NCI-H2227 treated with DMSO at 0.1 percent for 48 hours (cell line): ENCODE results near the gene ACOT11.
"Not testable (repeated sequence)": the region's sequence is repeated elsewhere in the genome, so short reads cannot be mapped to it uniquely, and the experiment has no call there.

Experiments used
- DNase-seq: peaks from one replicate; lab custom pipeline; 2025; lab: John Stamatoyannopoulos, UW

ACOT11 gene

DNA sequence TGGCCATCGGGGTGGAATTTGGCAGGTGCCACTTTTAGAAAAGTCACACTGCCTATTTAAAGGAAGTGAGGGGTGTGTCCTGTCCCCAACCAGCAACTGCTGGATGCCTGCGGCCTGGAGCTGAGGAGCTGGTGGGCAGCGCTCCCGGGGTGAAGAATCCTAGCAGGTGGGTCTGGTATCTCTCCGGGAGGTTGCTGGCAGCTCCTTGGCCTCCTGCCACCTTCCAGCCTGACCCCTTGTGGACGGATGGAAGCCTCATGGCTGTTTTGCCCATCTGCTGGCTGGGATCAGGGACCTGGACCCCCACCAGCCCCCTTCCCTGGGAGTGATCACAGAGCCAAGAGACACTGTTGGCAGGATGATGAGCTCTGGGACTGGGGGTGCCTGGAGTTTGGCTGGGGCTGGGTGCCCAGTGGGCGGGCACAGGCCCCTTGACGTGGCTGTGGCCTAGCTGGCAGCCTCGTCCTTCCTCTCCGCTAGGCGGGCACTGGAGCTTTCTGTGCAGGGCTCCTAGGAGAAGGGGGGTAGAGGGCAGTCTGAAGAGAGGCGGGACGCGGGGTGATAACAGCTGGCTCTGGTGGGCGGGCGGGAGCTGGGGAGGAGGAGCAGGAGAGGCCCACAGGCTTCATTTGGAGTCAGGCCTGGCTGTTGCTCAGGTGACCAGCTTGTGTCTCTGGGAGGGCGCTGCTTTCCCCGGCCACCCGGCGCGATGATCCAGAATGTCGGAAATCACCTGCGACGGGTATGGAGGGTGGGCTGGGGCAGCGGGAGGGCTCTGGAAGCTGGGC is at the start of gene ACOT11:
ACOT11 (plus strand) TSS at position 628 of the 788 bp plus-strand sequence; CDS start at position 710, 82 bp downstream.
- peak; percentile 81 for DNase-seq

DNA sequence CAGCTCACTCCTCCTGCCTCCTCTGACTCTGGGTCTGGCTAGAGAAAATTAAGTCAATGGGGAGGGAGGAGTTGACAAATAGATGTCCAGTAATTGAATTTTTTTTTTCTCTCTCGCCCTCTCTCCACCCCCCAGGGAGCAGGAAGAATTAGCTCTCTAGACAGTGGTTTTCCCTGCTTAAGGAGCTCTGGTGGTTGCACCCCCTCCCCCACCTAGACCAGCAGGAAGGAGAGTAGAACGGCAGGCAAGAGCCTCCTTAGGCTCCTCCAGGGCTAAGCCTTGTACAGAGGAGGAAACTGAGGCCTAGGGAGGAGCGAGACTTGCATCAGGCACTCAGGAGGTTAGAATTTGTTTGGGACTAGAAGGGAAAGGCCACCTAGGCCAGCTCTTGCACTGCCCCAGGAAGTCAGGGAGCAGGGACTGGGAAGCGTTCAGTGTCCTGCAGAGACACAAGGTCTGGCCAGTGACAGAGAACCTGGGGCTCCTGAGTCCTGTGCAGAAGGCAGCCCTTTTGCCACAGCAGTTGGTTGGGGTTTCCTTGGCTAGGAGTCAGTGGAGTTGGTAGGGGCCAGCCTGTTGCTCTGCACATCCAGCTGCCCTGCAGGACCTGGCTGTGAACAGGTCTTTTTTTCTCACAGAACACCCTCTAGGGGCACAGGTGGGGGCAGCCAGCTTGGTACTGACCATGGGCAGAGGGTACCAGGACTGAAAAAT is 49.5 kb upstream of the ACOT11 start:
- peak; percentile 82 for DNase-seq

DNA sequence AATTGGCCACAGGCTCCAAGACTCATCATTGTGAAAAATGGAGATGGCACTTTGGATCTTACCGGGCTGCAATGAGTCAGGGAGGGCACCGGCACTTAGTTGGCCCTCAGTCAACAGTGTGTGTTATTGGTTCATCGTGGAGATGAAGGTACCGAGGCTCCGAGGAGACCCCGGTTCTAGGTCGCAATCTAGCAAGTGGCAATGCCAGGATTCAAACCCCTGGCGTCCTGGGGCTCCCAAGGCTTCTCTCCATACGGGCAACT is 49.0 kb upstream of the ACOT11 start:
- no peak for DNase-seq

DNA sequence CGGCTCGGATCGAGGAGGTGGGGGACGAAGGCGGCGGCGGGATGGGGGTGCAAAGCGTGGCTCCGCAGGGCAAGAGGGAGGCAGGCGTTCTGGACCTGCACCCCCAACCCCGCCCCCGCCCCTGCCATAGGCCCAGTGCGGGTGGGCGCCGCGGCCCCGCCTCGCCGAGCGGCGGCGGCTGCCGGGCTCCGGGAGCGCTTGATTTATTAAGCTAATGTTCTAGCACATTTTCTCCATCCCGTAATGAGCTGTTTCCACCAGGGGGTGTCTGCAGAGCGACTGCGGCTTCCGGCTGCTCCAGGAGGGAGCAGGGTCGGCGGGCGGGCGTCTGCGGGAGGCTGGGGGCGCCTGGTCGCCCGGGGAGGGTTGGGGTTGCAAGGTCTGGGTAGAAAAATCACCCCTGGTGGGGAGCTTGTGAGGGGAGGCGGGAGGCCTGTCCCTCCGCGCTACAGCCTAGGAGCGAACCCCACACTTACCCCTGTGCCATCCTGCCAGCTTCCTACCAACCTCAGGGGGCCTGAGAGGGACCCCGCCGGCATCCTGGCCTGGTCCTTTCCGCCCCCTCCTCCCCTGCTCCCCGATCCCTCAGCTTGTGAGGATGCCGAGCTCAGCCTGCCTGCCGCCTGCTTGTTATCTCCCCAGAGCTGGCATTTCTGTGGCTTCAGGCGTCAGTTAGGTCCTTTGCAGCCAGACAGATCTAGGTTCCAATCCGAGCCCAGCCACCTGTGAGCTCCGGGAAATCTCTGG is 48.5 kb upstream of the ACOT11 start:
- DNase-seq, result no peak

DNA sequence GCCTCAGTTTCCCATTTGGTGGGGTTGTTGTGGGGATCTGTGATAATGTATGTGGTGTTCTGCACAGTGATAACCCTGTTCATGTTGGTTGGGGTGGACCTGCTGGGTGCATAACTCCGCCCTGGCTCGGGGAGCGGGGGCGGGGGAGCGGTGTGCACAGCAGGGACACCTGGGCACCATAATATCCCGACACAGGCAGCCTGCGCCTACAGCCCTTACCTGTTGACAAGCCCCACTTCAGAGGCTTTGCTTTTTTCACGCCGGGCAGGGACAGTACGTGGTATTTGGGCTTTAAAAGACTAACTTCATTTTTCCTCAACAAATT is 48.0 kb upstream of the ACOT11 start:
- no peak for DNase-seq

DNA sequence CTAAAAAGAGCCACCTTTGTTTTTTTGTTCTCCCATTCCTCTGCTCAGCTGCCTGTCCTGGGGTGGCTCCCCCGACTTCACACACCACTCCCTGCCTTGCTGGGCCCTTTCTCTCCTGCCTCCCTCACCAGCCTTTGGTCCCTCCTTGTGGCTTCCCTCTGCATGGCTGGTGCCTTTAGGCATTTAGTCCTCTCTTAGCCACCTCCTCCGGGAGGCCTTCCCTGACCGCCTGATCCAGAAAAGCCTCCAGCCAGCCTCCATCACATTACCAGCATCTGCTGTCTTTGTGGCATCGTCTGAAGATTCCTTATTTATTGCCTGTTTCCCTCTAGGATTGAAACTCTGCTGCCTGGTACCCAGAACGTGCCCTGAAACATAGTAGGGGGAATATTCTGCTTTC is 46.2 kb upstream of the ACOT11 start:
- no peak for DNase-seq

DNA sequence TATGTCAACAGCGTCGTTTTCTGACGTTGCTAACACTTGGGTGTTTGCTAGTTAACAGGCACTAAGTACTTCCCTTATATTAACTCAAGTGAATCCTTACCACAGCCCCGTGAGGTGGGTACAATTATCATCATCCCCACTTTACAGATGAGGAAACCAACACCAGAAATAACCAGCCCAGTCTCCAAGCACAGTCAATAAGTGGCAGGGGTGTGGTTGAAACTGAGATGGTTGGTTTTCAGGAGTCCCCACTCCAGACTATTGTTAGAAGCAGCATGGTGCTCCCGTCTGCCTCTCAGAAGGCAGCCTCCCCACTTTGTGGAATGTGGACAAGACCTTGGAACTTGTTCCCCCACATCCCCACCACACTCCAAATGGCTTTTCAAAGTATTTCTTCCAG is 45.7 kb upstream of the ACOT11 start:
- DNase-seq, result no peak

DNA sequence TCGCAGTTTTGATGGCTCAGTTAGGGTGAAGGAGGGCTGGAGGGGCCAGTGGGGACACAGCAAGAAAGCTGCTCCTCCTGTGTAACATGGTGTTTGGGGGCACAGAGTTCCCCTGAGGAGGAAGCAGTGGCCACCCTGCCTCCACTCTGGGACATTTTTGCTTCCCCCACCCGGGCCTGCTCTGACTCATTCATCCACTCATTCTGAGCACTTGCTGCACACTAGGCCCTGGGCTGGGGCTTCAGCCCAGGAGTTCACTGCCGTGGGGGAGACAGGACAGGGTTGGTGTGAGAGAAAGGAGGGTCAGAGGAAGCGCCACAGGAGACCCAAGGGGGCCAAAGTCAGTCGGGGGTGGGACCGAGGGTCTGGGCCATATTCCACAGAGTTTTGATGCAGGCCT is 41.4 kb upstream of the ACOT11 start:
- DNase-seq, result no peak

DNA sequence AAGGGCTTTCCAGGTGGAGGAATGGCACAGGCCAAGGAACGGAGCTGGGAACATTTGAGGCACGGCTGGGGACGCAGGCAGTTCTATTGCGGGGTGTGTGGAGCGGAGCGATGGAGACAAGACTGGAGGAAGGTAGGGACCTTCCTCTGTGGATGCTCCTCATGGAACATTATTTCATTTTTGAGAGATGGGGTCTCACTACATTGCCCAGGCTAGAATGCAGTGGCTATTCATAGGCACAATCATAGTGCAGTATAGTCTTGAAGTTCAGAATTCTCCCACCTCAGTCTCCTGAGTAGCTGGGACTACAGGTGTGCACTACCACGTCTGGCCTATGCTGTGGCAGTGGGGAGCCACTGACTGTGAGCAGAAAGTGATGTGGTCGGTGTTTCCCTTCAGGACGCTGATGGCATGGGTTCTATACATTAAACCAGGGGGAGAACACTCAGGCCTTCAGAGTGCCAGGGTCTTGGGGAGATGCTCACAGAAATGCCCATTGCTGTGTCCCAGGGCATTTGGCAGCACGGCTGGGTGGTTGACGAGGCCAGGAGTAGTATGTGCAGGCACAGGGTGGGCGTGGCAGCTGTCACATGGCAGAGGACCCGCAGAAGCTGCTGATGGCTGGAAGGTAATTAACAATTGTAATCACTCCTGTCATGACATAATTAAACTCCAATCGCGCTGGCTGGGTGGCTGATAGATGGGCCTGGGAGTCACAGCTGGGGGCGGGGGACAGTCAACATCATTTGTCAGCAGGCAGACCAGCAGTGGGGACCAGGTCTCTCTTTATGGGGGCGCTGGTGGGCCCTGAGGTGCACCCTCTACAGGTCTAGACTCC is 40.8 kb upstream of the ACOT11 start:
- DNase-seq, result no peak

DNA sequence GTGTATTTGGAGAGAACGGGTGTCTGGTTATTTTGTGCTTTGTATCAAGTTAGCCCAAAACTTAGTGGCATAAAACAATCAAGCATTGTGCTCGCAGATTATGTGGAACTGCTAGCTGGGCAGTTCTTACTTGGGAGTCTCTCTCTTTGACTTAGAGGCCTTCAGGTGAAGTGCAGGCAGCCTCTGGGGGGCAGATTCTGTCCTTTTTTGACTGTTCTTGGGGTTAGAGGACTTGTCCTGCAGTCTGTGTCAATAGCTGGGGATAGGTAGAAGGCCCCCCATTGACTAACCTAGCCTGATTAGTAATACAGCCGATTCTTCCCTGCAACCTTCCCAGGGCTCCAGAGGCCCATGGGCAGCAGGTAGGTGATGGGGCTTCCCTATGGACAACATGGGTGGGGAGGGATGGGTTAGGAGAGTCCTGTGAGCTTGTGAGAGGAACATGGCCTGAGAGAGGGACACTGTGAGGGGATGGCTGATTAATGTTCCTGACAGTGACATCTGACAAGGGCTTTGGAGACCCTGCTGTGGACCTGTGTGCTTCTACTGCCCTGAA is 37.2 kb upstream of the ACOT11 start:
- DNase-seq, result no peak

DNA sequence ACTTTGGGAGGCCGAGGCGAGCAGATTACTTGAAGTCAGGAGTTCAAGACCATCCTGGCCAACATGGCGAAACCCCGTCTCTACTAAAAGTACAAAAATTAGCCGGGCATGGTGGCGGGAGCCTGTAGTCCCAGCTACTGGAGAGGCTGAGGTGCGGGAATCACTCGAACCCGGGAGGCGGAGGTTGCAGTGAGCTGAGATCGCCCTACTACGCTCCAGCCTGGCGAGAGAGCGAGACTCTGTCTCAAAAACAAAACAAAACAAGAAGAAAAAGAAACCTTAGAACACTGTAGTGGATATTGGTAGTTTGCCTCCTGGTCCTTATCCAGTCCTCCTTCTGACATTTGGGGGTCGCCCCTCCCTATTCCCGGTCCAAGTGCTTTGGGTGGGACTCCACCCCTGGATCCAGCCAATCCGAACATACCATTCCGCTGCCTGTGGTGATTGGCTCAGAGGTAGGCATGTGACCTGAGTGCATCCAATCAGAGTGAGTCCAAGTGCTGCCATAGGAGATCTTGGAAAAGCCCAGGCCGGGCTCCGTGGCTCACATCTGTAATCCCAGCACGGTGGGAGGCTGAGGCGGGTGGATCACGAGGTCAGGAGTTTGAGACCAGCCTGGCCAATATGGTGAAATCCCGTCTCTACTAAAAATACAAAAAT is 34.0 kb upstream of the ACOT11 start:
- not testable (repeated sequence) for DNase-seq

DNA sequence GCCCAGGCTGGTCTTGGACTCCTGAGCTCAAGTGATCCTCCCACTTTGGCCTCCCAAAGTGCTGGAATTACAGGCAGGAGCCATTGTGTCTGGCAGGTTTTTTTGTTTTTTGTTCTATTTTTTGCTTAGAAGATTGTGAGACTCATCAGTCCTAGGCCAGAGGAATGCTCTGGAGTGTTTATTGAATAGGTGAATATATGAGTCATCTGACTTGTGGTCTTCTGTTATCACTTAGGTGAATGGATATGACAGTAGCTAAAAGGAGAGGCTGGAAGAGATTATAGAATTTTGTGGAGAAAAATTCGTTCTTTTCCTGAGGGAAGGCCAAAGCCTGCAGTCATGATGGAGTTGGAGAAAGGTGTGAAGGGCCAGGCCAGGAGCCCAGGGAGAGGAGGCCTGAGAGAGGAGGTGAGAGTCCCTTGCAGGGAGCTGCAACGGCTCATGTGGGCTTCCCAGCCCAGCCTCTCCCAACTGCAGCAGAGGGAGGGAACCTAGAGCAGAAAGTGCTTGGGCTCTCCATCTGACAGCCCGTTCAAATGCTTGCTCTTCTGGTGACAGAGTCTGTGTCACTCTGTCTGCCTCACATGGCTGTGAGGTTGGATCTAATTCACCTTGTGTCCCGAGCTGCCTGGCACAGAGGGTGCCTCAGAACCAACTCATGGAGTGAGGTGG is 31.6 kb upstream of the ACOT11 start:
- no peak for DNase-seq

DNA sequence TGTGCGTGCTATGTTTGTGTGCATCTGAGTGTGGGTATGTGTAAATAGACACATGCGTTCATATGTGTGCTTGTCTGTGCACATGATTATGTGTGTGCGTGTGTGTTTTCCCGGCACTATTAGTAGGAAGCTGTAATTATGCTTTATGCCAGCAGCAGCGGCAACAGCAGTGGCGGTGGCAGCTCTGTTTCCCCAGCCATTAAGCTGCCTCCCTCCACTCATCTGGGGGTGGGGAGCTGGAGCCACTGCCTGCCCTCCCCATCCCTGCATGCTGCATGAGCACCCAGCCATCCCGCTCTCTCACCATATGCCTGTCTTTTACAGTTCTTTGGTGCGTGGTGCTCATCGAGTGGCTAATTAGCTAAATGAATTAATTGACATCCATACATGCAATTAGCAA is 30.5 kb upstream of the ACOT11 start:
- peak; percentile 50 for DNase-seq

DNA sequence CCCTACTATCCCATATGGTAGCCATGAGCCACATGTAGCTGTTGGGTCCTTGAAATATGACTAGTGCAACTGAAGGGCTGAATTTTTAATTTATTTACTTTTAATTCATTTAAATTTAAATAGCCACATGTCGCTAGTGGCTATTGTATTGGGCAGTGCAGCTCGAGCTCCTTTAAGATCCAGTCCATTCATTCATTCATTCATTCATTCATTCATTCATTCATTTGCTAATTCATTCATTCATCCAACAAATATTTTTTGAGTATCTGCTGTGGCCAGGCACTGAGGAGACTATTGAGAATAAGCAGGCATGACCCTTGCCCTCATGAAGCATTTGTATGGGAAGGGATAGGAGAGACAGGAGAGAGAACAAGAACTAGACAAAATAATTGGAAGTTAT is 29.5 kb upstream of the ACOT11 start:
- DNase-seq, result no peak

DNA sequence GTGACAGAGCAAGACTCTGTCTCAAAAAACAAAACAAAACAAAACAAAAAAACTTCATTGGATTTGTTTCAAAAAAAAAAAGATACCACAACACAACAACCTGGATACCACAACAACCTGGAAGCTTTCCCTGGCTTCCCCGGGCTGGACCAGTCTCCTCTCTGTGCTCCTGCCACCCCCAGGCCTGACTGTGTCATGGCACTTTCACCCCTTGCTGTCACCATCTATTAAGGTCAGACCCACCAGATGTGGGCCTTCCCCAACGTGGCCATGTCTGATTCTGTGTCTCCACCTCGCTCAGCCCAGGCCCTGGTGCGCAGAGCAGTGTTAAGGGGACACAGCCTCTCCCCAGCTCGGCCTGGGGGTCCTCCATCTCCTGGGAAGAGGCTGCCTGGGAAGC is 28.3 kb upstream of the ACOT11 start:
- DNase-seq, result no peak

DNA sequence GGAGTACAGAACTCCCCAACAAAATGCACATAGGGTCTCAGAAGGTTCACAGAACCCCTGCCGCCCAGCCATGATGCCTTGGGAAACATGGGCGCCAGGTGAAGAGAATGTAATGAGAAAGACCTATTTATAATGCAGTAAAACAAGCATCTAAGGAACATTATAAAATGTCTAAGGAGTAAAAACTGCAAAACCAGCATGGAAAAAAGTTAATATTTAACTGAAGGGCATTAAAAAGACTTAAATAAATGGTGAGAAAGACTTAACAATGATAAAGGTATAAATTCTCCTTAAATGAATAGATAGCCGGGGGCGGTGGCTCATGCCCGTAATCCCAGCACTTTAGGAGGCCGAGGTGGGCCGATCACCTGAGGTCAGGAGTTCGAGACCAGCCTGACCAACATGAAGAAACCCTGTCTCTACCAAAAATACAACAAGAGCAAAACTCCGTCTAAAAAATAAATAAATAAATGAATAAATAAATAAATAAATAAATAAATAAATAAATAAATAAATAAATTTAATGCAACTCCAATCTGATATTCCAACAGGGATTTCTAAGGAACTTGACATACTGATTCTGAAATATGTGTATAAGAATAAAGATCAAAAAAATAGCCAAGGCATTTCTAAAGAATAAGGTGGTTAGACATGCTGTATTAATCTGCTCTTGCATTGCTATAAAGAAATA is 27.3 kb upstream of the ACOT11 start:
- DNase-seq, result no peak

DNA sequence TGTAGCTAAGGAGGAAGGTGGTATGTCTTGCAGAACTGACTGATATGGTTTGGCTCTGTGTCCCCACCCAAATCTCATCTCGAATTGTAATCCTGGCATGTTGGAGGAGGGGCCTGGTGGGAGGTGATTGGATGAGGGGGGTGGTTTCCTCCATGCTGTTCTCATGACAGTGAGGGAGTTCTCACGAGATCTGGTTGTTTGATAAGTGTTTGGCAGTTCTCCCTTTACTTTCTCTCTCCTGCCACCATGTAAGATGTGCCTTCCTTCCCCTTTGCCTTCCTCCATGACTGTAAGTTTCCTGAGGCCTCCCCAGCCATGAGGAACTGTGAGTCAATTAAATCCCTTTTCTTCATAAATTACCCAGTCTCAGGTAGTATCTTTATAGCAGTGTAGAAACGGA is 21.5 kb upstream of the ACOT11 start:
- not testable (repeated sequence) for DNase-seq

DNA sequence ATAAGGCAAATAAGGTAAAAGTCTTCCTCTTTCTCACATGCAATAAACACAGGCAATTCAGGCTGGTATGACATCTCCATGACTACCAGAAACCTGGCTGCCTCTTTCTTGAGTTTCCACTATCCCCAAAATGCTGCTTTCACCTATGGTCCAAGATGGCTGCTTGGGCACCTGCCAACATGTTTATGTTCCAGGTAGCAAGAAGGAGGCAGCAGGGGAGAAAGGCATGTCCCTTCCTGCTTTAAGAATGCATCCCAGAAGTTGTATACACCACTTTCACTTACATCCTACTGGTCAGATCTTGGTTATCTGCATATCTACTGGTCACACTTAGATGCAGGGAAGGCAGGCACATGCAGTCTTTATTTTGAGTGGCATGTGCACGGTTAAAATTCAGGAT is 19.4 kb upstream of the ACOT11 start:
- DNase-seq, result no peak

DNA sequence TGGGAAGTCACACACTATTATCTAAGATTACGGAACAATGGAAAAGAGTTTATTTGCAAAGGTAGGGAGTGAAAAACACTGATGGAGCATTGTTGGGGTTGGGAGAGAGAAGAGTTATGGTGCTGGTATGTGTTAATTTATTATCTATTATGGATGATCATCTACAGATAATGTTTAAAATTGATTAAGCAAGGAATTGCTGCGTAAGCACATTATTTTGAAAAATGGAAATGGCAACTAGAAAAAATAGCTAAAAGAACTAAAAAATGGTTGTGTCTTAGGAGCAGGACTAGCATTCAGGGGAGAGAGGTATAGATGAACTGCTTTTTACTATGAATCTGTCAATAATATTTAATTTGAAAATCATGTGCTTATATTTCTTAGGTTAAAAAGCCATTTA is 16.0 kb upstream of the ACOT11 start:
- DNase-seq, result no peak

DNA sequence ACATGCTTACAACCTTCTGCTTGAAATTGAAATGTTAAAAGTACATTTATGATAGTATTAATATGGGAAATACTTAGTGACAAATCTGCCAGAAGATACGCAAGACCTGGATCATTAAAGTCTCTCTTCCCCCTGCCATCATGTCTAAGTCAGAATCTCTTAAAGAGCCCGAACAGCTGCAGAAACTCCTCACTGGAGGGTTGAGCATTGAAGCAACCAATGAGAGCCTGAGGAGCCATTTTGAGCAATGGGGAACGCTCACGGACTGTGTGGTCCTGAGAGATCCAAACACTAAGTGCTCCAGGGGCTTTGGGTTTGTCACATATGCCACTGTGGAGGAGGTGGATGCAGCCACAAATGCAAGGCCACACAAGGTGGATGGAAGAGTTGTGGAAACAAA is 11.4 kb upstream of the ACOT11 start:
- DNase-seq, result not testable (repeated sequence)
